Measurements from ENCODE around the gene MB21D2. TPM values are rescaled to one million over a fixed set of nuclear protein-coding genes. Genes with fewer than 3 reads are reported as not detected.

The MB21D2 gene
- total RNA-seq, 4 donors from 2014 or later, result 3.6 to 7.5 (median 6.5) TPM

- WGBS, 2 donors, result 90% methylated on average over 5 of the region's 5 CpGs
- Histone ChIP-seq H3K27me3 (no peaks in the 10 kb centered on the region), H3K36me3 (no peaks in the 10 kb centered on the region), H3K4me1 (peaks cover 0 to 33% (median 9%) of the 10 kb centered on the region in 4 donors), H3K4me3 (no peak overlapping the region), H3K9me3 (no peaks in the 10 kb centered on the region), H3K27ac (no peak overlapping the region)
- no peak for DNase-seq (ENCODE audit: low spot score in 2 of 2)
- TF ChIP-seq EP300 (IDR thresholded peaks at IDR 0.05), result no peak
- TF ChIP-seq CTCF (IDR thresholded peaks at IDR 0.05), result no peak
- TF ChIP-seq POLR2A (IDR thresholded peaks at IDR 0.05), result no peak
Observed at GRCh38 chr3:192820161-192820560, 97.5 kb downstream of the MB21D2 start.

GRCh38 chr3:192819001-192819569, 98.6 kb downstream of the MB21D2 start:
- no peaks in the 10 kb centered on the region for H3K36me3 ChIP-seq
- H3K9me3 ChIP-seq, result no peaks in the 10 kb centered on the region
- H3K4me3 ChIP-seq, result no peak overlapping the region
- H3K27ac ChIP-seq, result no peak overlapping the region
- H3K4me1 ChIP-seq, result peaks cover 0 to 30% (median 9%) of the 10 kb centered on the region in 4 donors
- DNase-seq (ENCODE audit: low spot score in 2 of 2), result no peak
- no peaks in the 10 kb centered on the region for H3K27me3 ChIP-seq
- WGBS, 2 donors, result 65 to 68% methylated on average over 7 of the region's 7 CpGs
- TF ChIP-seq EP300 (IDR thresholded peaks at IDR 0.05), result no peak
- no peak for TF ChIP-seq POLR2A (IDR thresholded peaks at IDR 0.05)
- no peak for TF ChIP-seq CTCF (IDR thresholded peaks at IDR 0.05)

- DNase-seq (ENCODE audit: low spot score in 2 of 2), result no peak
- H3K9me3 ChIP-seq, result no peaks in the 10 kb centered on the region
- H3K36me3 ChIP-seq, result no peaks in the 10 kb centered on the region
- 85 to 96% methylated on average over 1 of the region's 1 CpG for WGBS, 2 donors
- H3K4me1 ChIP-seq, result peaks cover 0 to 30% (median 9%) of the 10 kb centered on the region in 4 donors
- no peaks in the 10 kb centered on the region for H3K27me3 ChIP-seq
- no peak overlapping the region for H3K4me3 ChIP-seq
- no peak for TF ChIP-seq CTCF (IDR thresholded peaks at IDR 0.05)
- TF ChIP-seq EP300 (IDR thresholded peaks at IDR 0.05), result no peak
- no peak for TF ChIP-seq POLR2A (IDR thresholded peaks at IDR 0.05)
- H3K27ac ChIP-seq, result no peak overlapping the region
Observed at GRCh38 chr3:192818126-192818525, 99.5 kb downstream of the MB21D2 start.

GRCh38 chr3:192817506-192817905, 100.2 kb downstream of the MB21D2 start:
- WGBS, 2 donors, result 87 to 92% methylated on average over 4 of the region's 4 CpGs
- DNase-seq (ENCODE audit: low spot score in 2 of 2), result no peak
- no peaks in the 10 kb centered on the region for H3K9me3 ChIP-seq
- no peak overlapping the region for H3K27ac ChIP-seq
- no peak for TF ChIP-seq POLR2A (IDR thresholded peaks at IDR 0.05)
- TF ChIP-seq CTCF (IDR thresholded peaks at IDR 0.05), result no peak
- no peak for TF ChIP-seq EP300 (IDR thresholded peaks at IDR 0.05)
- no peaks in the 10 kb centered on the region for H3K27me3 ChIP-seq
- no peak overlapping the region for H3K4me3 ChIP-seq
- no peaks in the 10 kb centered on the region for H3K36me3 ChIP-seq
- peaks cover 0 to 30% (median 9%) of the 10 kb centered on the region in 4 donors for H3K4me1 ChIP-seq

GRCh38 chr3:192817053-192817452, 100.6 kb downstream of the MB21D2 start:
- 60 to 61% methylated on average over 1 of the region's 1 CpG for WGBS, 2 donors
- H3K27me3 ChIP-seq, result no peaks in the 10 kb centered on the region
- DNase-seq (ENCODE audit: low spot score in 2 of 2), result no peak

More at GRCh38 chr3:192817053-192817452, 100.6 kb downstream of the MB21D2 start:
- Histone ChIP-seq H3K27ac (no peak overlapping the region), H3K9me3 (no peaks in the 10 kb centered on the region), H3K4me3 (no peak overlapping the region), H3K4me1 (peaks cover 0 to 30% (median 9%) of the 10 kb centered on the region in 4 donors), H3K36me3 (no peaks in the 10 kb centered on the region)
- no peak for TF ChIP-seq CTCF (IDR thresholded peaks at IDR 0.05)
- no peak for TF ChIP-seq EP300 (IDR thresholded peaks at IDR 0.05)
